OCI-LY3 (cell line): ENCODE data around the gene DENND4B.

ENCODE experiments used
- H2AFZ ChIP-seq: fragments of 200-600, 300-600 bp; shearing (Covaris generic); 2 replicates; pipeline ENCODE4 v1.6.0; 2014; ENCODE audit warnings: antibody characterized with exemption, low read depth, low read length
- H3K27ac ChIP-seq: fragments of 200-600, 300-600 bp; sonication (generic); 2 replicates; pipeline ENCODE4 v1.5.1; 2014; ENCODE audit warnings: mild to moderate bottlenecking, low read length, moderate library complexity, mixed read lengths
- H3K27me3 ChIP-seq: fragments of 200-600, 300-600 bp; sonication (generic); 2 replicates; pipeline ENCODE4 v1.6.1; 2014; ENCODE audit warnings: low read depth, low read length, mixed read lengths
- H3K36me3 ChIP-seq: fragments of 200-600, 300-600 bp; sonication (generic); replicated peaks from 2 replicates; pipeline ENCODE3; 2014; ENCODE audit warnings: low read depth, low read length, mixed read lengths
- H3K4me1 ChIP-seq: fragments of 300-600, 200-600 bp; sonication (generic); 2 replicates; pipeline ENCODE4 v1.6.1; 2014; ENCODE audit warnings: low read length, mixed read lengths
- H3K4me2 ChIP-seq: fragments of 200-600, 300-600 bp; sonication (generic); 2 replicates; pipeline ENCODE4 v1.6.1; 2014; ENCODE audit warnings: low read length, mixed read lengths
- H3K4me3 ChIP-seq: fragments of 300-600, 200-600 bp; sonication (generic); 2 replicates; pipeline ENCODE4 v1.5.1; 2014; ENCODE audit warnings: antibody characterized with exemption, mild to moderate bottlenecking, low read length, moderate library complexity
- H3K79me2 ChIP-seq: fragments of 300-600, 200-600 bp; shearing (Covaris generic); 2 replicates; pipeline ENCODE4 v1.6.1; 2014; ENCODE audit warnings: mild to moderate bottlenecking, low read length, mixed read lengths
- H3K9ac ChIP-seq: fragments of 300-600, 200-600 bp; shearing (Covaris generic); 2 replicates; pipeline ENCODE4 v1.6.0; 2014; ENCODE audit warnings: mild to moderate bottlenecking, low read length, moderate library complexity
- H3K9me3 ChIP-seq: fragments of 200-600, 300-600 bp; shearing (Covaris generic); 2 replicates; pipeline ENCODE4 v1.6.1; 2014; ENCODE audit warnings: low read length, mixed read lengths; ENCODE audit not compliant: insufficient read depth
- H4K20me1 ChIP-seq: fragments of 200-600, 300-600 bp; sonication (generic); 2 replicates; pipeline ENCODE4 v1.6.1; 2016; ENCODE audit warnings: low read length, mixed read lengths; ENCODE audit not compliant: insufficient read depth
- CTCF ChIP-seq: fragments of 200-600, 300-600 bp; sonication (generic); IDR thresholded peaks from 2 replicates; pipeline ENCODE4 v1.5.1; 2014; ENCODE audit warnings: antibody characterized with exemption, low read length, low read depth
- EZH2phosphoT487 ChIP-seq: fragments of 200-600 bp; shearing (Covaris generic); IDR thresholded peaks from 2 replicates; pipeline ENCODE4 v1.6.1; 2018; ENCODE audit warnings: antibody characterized with exemption, mixed run types, low read depth

DENND4B gene

GRCh38 chr1:153922076-153922971, 24.2 kb downstream of the DENND4B start:
- peaks cover 64% of the 10 kb centered on the region for H3K79me2 ChIP-seq
- H3K27me3 ChIP-seq: no peaks in the 10 kb centered on the region
- no peak overlapping the region for H2AFZ ChIP-seq
- no peaks in the 10 kb centered on the region for H3K9me3 ChIP-seq
- H4K20me1 ChIP-seq: peaks cover 43% of the 10 kb centered on the region
- peak overlapping the region; percentile 90 for H3K9ac ChIP-seq
- peak; percentile 24 for TF ChIP-seq CTCF
- TF ChIP-seq EZH2phosphoT487: no peak
- H3K4me3 ChIP-seq: peak overlapping the region; percentile 83
- peak overlapping the region; percentile 89 for H3K4me2 ChIP-seq
- H3K36me3 ChIP-seq: peaks cover 12% of the 10 kb centered on the region
- H3K4me1 ChIP-seq: peaks cover 24% of the 10 kb centered on the region
- peak overlapping the region; percentile 84 for H3K27ac ChIP-seq

DNA sequence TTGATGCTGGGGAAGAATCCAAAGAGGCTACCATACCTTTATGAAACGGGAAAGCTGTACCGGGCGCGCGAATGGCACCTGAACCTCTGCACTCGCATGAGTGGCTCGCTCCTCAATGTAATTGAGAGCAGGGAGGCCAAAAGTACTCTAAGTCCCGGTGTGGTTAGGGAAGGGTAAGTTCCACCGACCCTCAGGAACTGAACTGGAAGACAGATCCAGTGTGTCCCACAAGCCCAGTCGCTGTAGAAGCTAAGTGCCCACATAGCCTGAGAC, 24.8 kb downstream of the DENND4B start:
- H3K36me3 ChIP-seq: peaks cover 12% of the 10 kb centered on the region
- H3K4me3 ChIP-seq: peak overlapping the region; percentile 83
- H3K9ac ChIP-seq: peak overlapping the region; percentile 90
- H3K79me2 ChIP-seq: peaks cover 70% of the 10 kb centered on the region
- H3K4me1 ChIP-seq: peaks cover 24% of the 10 kb centered on the region
- H3K9me3 ChIP-seq: no peaks in the 10 kb centered on the region
- no peaks in the 10 kb centered on the region for H3K27me3 ChIP-seq
- H4K20me1 ChIP-seq: peaks cover 43% of the 10 kb centered on the region
- H3K27ac ChIP-seq: peak overlapping the region; percentile 84
- peak overlapping the region; percentile 89 for H3K4me2 ChIP-seq
- TF ChIP-seq CTCF: no peak
- no peak for TF ChIP-seq EZH2phosphoT487
- no peak overlapping the region for H2AFZ ChIP-seq

- Histone ChIP-seq H4K20me1 (peaks cover 48% of the 10 kb centered on the region), H3K79me2 (peaks cover 75% of the 10 kb centered on the region), H3K36me3 (peaks cover 12% of the 10 kb centered on the region), H3K4me2 (peak overlapping the region; percentile 89), H3K4me1 (peaks cover 24% of the 10 kb centered on the region), H3K4me3 (peak overlapping the region; percentile 83), H3K27ac (peak overlapping the region; percentile 84), H3K9me3 (no peaks in the 10 kb centered on the region), H3K9ac (peak overlapping the region; percentile 90), H2AFZ (no peak overlapping the region), H3K27me3 (no peaks in the 10 kb centered on the region)
- TF ChIP-seq EZH2phosphoT487: no peak
- no peak for TF ChIP-seq CTCF
Observed at GRCh38 chr1:153921080-153921802, 25.3 kb downstream of the DENND4B start.
